GM12801 (cell line): ENCODE results near the gene PCBP3.

ENCODE experiments used
- CTCF ChIP-seq: IDR thresholded peaks from one replicate; pipeline ENCODE4 v1.5.1; 2011; ENCODE audit warnings: control low read depth; ENCODE audit not compliant: insufficient read length; ENCODE audit errors: extremely low read depth

Gene PCBP3

DNA sequence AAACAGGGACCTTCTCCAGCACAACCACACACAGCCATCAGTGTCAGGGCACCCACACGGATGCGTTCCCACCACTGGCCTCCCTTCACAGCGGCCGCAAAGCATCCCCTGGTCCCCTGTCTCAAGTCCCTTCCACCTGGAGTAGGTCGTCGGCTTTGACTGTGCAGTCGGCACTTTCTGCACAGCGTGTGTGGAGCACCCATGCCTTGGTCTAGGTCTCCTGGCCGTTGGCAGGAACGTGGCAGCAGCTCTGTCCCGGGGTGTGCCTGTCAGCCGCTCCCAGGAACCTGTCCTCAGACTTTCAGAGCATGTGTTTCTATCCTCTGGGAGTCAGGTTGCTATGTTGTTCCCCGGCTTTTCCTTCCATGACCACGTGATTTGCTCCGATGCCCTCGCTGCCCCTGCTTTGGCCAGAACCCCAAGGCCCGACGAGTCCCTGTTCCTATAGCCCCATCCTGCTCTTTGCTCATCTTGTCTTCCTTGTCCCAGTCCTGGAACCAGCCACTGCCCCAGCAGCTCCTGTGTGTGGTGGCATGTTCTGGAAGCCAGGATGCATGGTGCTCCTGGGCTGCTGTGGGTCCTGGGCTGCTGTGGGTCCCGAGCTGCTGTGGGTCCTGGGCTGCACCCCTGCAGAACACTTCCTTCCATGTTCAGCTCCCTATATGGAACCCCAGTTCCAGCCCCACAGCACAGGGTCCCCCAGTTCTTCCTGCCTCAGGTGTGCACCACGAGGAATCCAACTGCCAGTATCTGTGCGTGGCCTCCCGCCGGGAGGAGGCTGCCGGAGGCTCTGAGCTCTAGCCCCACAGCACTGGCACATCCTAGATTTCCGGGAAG is 253.9 kb downstream of the PCBP3 start:
- no peak for TF ChIP-seq CTCF

DNA sequence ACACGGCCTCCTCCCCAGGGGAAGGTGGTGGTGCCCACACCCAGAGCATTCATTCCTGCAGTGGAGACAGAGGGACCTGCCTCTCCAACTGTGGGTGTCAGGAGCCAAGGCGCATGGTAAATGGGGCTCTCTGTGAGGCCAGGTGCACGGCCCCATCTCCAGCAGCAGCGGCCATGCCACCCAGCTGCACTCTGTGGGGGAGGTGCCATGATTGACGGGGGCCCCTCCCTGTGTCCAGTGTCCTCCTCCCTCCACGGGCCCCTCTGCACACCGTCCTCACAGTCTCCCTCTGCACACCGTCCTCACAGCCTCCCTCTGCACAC is 254.5 kb downstream of the PCBP3 start:
- no peak for TF ChIP-seq CTCF

DNA sequence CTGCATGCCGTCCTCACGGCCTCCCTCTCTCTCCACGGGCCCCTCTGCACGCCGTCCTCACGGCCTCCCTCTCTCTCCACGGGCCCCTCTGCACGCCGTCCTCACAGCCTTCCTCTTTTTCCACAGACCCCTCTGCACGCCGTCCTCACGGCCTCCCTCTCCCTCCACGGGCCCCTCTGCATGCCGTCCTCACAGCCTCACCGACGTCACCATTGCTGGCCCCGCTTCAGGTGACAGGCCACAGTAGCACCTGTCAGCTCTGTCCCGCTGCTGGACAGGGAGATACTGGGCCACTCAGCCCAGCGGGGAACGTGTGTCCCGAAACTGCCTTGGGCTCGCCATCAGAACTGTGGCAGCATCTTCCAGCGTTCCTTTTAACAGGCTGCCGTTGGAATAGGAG is 255.3 kb downstream of the PCBP3 start:
- no peak for TF ChIP-seq CTCF

GRCh38 chr21:45899317-45900033 is 255.9 kb downstream of the PCBP3 start:
- TF ChIP-seq CTCF: no peak

DNA sequence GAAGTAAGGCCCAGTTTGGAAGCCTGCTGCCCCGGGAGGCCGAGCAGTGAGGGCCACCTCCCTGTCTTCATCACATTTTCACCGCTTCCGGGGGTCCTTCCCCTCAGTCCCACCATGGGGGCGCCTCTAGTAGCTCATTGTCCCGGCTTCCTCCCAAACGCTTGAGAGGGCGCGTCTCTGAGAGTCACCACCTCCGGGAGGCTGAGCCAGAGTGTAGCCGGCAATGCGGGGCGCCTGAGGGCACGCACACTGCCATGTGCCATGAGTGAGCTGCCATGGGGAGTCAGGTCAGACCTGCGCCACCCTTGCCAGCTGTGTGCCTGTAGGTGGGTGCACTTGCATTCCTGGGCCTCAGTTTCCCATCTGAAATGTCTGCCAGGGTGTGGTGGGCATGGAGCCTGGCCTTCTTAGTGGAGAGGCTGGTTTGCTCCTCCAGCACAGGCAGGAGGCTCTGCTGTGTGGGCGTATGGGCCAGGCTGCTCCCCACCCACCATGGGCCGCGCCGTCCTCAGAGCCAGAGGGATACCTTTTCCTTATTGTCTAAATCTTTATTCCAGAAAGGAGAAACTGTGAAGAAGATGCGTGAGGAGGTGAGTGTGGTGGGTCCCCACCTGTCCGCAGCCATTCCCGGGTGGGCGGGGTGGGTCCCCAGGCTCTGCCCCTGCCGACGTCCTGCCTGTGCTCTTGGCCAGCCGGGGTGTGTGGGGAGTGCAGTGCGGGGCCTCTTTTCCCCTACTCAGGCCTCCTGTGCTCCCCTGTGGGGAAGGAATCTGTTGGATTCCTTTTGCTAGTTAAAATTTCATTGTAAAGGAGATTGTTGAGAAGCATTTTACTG is 256.7 kb downstream of the PCBP3 start:
- no peak for TF ChIP-seq CTCF

- no peak for TF ChIP-seq CTCF
These were observed 257.7 kb downstream of the PCBP3 start for GRCh38 chr21:45901061-45901690.

DNA sequence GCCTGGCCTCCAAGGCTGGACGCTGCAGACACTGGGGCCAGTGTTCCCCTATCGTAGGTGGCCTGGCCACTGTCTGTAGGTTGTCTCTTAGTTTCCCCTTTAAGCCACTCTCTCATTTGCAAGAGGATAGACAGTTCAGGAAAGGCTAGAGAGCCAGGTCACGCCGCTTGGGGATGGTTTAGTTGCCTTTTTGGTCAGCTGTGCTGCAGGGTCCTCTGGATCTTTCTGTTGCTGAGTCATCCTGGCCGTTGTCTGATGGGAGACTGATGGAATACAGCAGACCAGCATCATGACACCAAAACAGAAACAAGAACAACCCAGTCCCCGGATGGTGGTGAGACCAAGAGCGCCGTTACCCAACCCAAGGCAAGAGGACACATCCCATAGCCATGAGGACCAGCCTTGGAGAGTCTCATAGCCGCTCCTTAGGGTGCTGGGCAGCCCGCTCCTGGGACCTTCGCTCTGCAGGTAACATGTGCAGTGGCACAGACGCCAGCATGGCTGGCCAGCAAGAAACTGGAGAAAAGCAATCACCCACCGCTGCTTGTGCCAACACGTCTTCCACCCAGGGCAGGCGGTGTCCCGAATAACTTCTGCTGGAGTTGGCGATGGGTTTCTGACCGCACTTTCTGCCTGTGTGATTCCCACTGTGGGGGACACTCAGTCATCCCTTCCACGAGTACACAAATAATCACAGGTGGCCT is 258.9 kb downstream of the PCBP3 start:
- TF ChIP-seq CTCF: no peak
